ENCODE measurements around the gene ARHGAP29.

ARHGAP29 gene

GRCh38 chr1:94259635-94260289, 22.4 kb upstream of the ARHGAP29 start:
- DNase-seq = no peak

- no peak for DNase-seq
These were observed 21.5 kb upstream of the ARHGAP29 start for GRCh38 chr1:94258873-94259331.

- no peak for DNase-seq
These were observed 20.1 kb upstream of the ARHGAP29 start for GRCh38 chr1:94257444-94257843.

- no peak for DNase-seq
These were observed 18.1 kb upstream of the ARHGAP29 start for GRCh38 chr1:94255476-94255875.

- no peak for DNase-seq
These were observed 16.9 kb upstream of the ARHGAP29 start for GRCh38 chr1:94254073-94254810.

GRCh38 chr1:94253456-94254017, 16.2 kb upstream of the ARHGAP29 start:
- no peak for DNase-seq

GRCh38 chr1:94250341-94250740, 13.0 kb upstream of the ARHGAP29 start:
- DNase-seq = no peak

GRCh38 chr1:94248956-94249688, 11.7 kb upstream of the ARHGAP29 start:
- no peak for DNase-seq

GRCh38 chr1:94247138-94248094, 10.0 kb upstream of the ARHGAP29 start:
- no peak for DNase-seq

GRCh38 chr1:94246692-94247137, 9.3 kb upstream of the ARHGAP29 start:
- DNase-seq = no peak

GRCh38 chr1:94245747-94246438, 8.5 kb upstream of the ARHGAP29 start:
- DNase-seq = no peak

- no peak for DNase-seq
These were observed 7.4 kb upstream of the ARHGAP29 start for GRCh38 chr1:94244816-94245215.

GRCh38 chr1:94243665-94244064, 6.3 kb upstream of the ARHGAP29 start:
- no peak for DNase-seq

- no peak for DNase-seq
These were observed 3.4 kb upstream of the ARHGAP29 start for GRCh38 chr1:94240822-94241221.

GRCh38 chr1:94239796-94240195, 2.4 kb upstream of the ARHGAP29 start:
- no peak for DNase-seq

- no peak for DNase-seq
These were observed 1.7 kb upstream of the ARHGAP29 start for GRCh38 chr1:94239051-94239450.

GRCh38 chr1:94236630-94237290, 624 bp downstream of the ARHGAP29 start:
- no peak for DNase-seq

GRCh38 chr1:94236013-94236491, 1.3 kb downstream of the ARHGAP29 start:
- no peak for DNase-seq

- no peak for DNase-seq
These were observed 2.0 kb downstream of the ARHGAP29 start for GRCh38 chr1:94235189-94236012.

- no peak for DNase-seq
These were observed 2.8 kb downstream of the ARHGAP29 start for GRCh38 chr1:94234615-94235014.
